Keratinocyte (primary cell): ENCODE results near the gene CNTNAP2.

Source experiments
- EZH2 ChIP-seq: IDR thresholded peaks from one replicate; pipeline ENCODE4 v1.6.1; 2012; ENCODE audit warnings: inconsistent platforms, mild to moderate bottlenecking, low read length, moderate library complexity
- TF ChIP-seq, protein P1 (sequence below), 3 experiments: IDR thresholded peaks in 1 of 3; conservative IDR thresholded peaks in 1 of 3; optimal IDR thresholded peaks in 1 of 3; 2 replicates in 2 of 3; 3 replicates in 1 of 3; pipeline versions ENCODE3 to v1.5.1; 2011; ENCODE audit warnings: low read length in 3 of 3, mild to moderate bottlenecking in 3 of 3, moderate library complexity in 2 of 3, control low read depth in 1 of 3, inconsistent platforms in 1 of 3; ENCODE audit not compliant: insufficient read depth in 2 of 3; ENCODE audit errors: extremely low read depth in 1 of 3

DNA sequence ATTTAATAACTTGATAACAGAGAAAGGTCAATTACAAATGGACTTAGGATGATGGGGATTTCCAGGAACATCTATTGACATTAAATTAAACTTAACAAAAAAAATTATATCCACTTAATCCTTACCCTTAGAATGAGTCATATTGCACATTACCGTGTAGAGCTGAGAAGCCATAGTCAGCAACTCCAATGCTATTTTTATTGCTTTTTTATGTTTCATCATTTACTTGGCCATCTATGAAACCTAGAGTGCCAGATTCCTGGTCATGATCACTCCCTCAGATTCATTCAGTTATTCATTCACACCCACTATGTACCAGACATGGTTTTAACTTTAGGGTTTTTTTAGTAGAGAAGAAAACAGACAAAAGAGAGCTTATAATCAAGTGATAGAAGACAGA is 1180.4 kb downstream of the CNTNAP2 start:
- TF ChIP-seq, protein P1, sequence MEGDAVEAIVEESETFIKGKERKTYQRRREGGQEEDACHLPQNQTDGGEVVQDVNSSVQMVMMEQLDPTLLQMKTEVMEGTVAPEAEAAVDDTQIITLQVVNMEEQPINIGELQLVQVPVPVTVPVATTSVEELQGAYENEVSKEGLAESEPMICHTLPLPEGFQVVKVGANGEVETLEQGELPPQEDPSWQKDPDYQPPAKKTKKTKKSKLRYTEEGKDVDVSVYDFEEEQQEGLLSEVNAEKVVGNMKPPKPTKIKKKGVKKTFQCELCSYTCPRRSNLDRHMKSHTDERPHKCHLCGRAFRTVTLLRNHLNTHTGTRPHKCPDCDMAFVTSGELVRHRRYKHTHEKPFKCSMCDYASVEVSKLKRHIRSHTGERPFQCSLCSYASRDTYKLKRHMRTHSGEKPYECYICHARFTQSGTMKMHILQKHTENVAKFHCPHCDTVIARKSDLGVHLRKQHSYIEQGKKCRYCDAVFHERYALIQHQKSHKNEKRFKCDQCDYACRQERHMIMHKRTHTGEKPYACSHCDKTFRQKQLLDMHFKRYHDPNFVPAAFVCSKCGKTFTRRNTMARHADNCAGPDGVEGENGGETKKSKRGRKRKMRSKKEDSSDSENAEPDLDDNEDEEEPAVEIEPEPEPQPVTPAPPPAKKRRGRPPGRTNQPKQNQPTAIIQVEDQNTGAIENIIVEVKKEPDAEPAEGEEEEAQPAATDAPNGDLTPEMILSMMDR (optimal IDR thresholded peaks at IDR 0.05 in 1 of 3, IDR thresholded peaks at IDR 0.05 in 1 of 3, conservative IDR thresholded peaks at IDR 0.05 in 1 of 3; ENCODE audit: extremely low read depth in 1 of 3, insufficient read depth in 2 of 3, low read length in 3 of 3), result no peak
- TF ChIP-seq EZH2, result no peak
